ENCODE data around the gene TRIM45.

DNA sequence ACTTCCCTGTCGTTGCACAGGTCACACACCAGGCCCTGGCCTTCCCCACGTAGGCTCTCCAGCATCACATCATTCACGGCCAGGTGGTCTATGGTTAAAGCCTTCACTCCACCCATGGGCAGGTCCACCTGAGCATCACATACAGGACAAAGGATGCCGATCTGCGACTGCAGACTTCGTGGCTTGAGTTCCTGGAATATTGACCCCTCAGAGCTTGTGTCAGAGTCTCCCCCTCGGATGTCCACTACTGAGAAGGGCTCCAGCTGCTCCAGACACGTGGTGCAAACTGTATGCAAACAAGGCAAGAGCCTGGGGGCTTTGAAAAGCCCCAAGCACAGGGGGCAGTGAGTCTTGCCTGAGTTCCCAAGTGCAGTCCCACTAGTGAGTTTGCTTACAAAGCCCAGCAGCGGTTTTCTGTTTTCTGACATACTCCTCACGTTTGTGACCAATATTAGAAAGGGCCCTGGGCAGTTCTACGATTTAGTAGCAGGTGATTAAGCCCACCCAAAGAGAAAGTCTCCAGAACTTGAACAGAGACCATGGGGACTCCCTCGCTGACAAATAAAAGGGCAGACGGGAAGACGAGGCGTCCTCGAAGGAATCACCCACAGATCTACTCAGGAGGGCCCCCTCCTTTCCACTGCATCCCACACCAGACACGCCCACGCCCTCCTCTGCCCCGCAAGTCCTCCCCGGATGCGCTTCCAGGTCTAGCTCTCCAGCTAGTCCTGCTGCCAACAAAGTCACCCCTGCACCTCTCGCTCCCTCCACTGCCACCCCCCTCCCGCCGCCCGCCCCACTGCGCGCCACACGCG is 568 bp downstream of the TRIM45 start:
- TF ChIP-seq, protein P1, sequence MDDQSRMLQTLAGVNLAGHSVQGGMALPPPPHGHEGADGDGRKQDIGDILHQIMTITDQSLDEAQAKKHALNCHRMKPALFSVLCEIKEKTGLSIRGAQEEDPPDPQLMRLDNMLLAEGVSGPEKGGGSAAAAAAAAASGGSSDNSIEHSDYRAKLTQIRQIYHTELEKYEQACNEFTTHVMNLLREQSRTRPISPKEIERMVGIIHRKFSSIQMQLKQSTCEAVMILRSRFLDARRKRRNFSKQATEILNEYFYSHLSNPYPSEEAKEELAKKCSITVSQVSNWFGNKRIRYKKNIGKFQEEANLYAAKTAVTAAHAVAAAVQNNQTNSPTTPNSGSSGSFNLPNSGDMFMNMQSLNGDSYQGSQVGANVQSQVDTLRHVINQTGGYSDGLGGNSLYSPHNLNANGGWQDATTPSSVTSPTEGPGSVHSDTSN (IDR thresholded peaks at IDR 0.05): no peak
- TF ChIP-seq GATA2 (CRISPR knock-in tag; IDR thresholded peaks at IDR 0.05): no peak
- TF ChIP-seq, protein P2, sequence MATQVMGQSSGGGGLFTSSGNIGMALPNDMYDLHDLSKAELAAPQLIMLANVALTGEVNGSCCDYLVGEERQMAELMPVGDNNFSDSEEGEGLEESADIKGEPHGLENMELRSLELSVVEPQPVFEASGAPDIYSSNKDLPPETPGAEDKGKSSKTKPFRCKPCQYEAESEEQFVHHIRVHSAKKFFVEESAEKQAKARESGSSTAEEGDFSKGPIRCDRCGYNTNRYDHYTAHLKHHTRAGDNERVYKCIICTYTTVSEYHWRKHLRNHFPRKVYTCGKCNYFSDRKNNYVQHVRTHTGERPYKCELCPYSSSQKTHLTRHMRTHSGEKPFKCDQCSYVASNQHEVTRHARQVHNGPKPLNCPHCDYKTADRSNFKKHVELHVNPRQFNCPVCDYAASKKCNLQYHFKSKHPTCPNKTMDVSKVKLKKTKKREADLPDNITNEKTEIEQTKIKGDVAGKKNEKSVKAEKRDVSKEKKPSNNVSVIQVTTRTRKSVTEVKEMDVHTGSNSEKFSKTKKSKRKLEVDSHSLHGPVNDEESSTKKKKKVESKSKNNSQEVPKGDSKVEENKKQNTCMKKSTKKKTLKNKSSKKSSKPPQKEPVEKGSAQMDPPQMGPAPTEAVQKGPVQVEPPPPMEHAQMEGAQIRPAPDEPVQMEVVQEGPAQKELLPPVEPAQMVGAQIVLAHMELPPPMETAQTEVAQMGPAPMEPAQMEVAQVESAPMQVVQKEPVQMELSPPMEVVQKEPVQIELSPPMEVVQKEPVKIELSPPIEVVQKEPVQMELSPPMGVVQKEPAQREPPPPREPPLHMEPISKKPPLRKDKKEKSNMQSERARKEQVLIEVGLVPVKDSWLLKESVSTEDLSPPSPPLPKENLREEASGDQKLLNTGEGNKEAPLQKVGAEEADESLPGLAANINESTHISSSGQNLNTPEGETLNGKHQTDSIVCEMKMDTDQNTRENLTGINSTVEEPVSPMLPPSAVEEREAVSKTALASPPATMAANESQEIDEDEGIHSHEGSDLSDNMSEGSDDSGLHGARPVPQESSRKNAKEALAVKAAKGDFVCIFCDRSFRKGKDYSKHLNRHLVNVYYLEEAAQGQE (IDR thresholded peaks at IDR 0.05; ENCODE audit: low read depth, low read length): no peak
- TF ChIP-seq, protein P3, sequence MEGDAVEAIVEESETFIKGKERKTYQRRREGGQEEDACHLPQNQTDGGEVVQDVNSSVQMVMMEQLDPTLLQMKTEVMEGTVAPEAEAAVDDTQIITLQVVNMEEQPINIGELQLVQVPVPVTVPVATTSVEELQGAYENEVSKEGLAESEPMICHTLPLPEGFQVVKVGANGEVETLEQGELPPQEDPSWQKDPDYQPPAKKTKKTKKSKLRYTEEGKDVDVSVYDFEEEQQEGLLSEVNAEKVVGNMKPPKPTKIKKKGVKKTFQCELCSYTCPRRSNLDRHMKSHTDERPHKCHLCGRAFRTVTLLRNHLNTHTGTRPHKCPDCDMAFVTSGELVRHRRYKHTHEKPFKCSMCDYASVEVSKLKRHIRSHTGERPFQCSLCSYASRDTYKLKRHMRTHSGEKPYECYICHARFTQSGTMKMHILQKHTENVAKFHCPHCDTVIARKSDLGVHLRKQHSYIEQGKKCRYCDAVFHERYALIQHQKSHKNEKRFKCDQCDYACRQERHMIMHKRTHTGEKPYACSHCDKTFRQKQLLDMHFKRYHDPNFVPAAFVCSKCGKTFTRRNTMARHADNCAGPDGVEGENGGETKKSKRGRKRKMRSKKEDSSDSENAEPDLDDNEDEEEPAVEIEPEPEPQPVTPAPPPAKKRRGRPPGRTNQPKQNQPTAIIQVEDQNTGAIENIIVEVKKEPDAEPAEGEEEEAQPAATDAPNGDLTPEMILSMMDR (IDR thresholded peaks at IDR 0.05): no peak
- TF ChIP-seq, protein P4, sequence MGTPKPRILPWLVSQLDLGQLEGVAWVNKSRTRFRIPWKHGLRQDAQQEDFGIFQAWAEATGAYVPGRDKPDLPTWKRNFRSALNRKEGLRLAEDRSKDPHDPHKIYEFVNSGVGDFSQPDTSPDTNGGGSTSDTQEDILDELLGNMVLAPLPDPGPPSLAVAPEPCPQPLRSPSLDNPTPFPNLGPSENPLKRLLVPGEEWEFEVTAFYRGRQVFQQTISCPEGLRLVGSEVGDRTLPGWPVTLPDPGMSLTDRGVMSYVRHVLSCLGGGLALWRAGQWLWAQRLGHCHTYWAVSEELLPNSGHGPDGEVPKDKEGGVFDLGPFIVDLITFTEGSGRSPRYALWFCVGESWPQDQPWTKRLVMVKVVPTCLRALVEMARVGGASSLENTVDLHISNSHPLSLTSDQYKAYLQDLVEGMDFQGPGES (IDR thresholded peaks at IDR 0.05; ENCODE audit: low read depth, low read length): no peak
- TF ChIP-seq RCOR1 (IDR thresholded peaks at IDR 0.05; ENCODE audit: low read length): no peak
- no peak for TF ChIP-seq POLR2AphosphoS5 (IDR thresholded peaks at IDR 0.05; ENCODE audit: low read depth, low read length)
- TF ChIP-seq RXRA (IDR thresholded peaks at IDR 0.05; ENCODE audit: borderline replicate concordance, low read depth): no peak
- no peak for TF ChIP-seq TAF1 (IDR thresholded peaks at IDR 0.05; ENCODE audit: borderline replicate concordance, low read depth, low read length)
- TF ChIP-seq, protein P5, sequence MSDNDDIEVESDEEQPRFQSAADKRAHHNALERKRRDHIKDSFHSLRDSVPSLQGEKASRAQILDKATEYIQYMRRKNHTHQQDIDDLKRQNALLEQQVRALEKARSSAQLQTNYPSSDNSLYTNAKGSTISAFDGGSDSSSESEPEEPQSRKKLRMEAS (IDR thresholded peaks at IDR 0.05; ENCODE audit: low read depth): no peak
- TF ChIP-seq CHD2 (IDR thresholded peaks at IDR 0.05; ENCODE audit: low read length, partially characterized antibody): no peak
- no peak for TF ChIP-seq RFX5 (IDR thresholded peaks at IDR 0.05; ENCODE audit: low read length)
- TF ChIP-seq GABPA (IDR thresholded peaks at IDR 0.05; ENCODE audit: low read depth): no peak

Data from SK-N-SH (cell line).